OCI-LY1 (cell line): ENCODE measurements around the gene ERCC2.
A peak's percentile ranks its signal among the peaks of the same experiment; 100 is the strongest.
"Not testable (repeated sequence)": the region's sequence is repeated elsewhere in the genome, so short reads cannot be mapped to it uniquely, and the experiment has no call there.

Experiments used
- H2AFZ ChIP-seq: fragments of 200-600 bp; sonication (generic), shearing (Covaris generic); 2 replicates; pipeline ENCODE4 v1.6.0; 2014; ENCODE audit warnings: antibody characterized with exemption, mild to moderate bottlenecking, low read length
- H3F3A ChIP-seq: fragments of 200-600 bp; sonication (generic), shearing (Covaris generic); 2 replicates; pipeline ENCODE4 v1.6.0; 2014; ENCODE audit warnings: mild to moderate bottlenecking, antibody characterized with exemption, low read length, moderate library complexity; ENCODE audit not compliant: insufficient read depth
- H3K27ac ChIP-seq: fragments of 200-600 bp; sonication (generic); 2 replicates; pipeline ENCODE4 v1.5.1; 2014; ENCODE audit warnings: low read length, mixed run types, mild to moderate bottlenecking, low read depth; ENCODE audit not compliant: poor library complexity, severe bottlenecking
- H3K27me3 ChIP-seq: fragments of 200-600 bp; sonication (generic); 2 replicates; pipeline ENCODE4 v1.6.0; 2014; ENCODE audit warnings: antibody characterized with exemption, mild to moderate bottlenecking, low read length, moderate library complexity; ENCODE audit not compliant: insufficient read depth
- H3K36me3 ChIP-seq: fragments of 200-600 bp; sonication (generic); 2 replicates; pipeline ENCODE4 v1.6.1; 2014; ENCODE audit warnings: mild to moderate bottlenecking, antibody characterized with exemption, low read length, moderate library complexity, mixed read lengths; ENCODE audit not compliant: insufficient read depth
- H3K4me1 ChIP-seq: fragments of 200-600 bp; sonication (generic); 2 replicates; pipeline ENCODE4 v1.5.1; 2014; ENCODE audit warnings: mild to moderate bottlenecking, low read length, moderate library complexity; ENCODE audit not compliant: insufficient read depth, severe bottlenecking
- H3K4me2 ChIP-seq: fragments of 200-600 bp; sonication (generic), shearing (Covaris generic); 2 replicates; pipeline ENCODE4 v1.6.1; 2014; ENCODE audit warnings: low read length
- H3K4me3 ChIP-seq: fragments of 200-600 bp; sonication (generic); 2 replicates; pipeline ENCODE4 v1.5.1; 2014; ENCODE audit warnings: low read length, low read depth, mild to moderate bottlenecking, mixed read lengths; ENCODE audit not compliant: poor library complexity, severe bottlenecking
- H3K79me2 ChIP-seq: fragments of 200-600 bp; shearing (Covaris generic); 2 replicates; pipeline ENCODE4 v1.6.1; 2016; ENCODE audit warnings: mixed run types, low read length, mixed read lengths; ENCODE audit not compliant: insufficient read depth
- H3K9ac ChIP-seq: fragments of 200-600 bp; sonication (generic), shearing (Covaris generic); 2 replicates; pipeline ENCODE4 v1.6.1; 2014; ENCODE audit warnings: mild to moderate bottlenecking, low read length, mixed read lengths
- H3K9me2 ChIP-seq: fragments of 200-600 bp; sonication (generic), shearing (Covaris generic); 2 replicates; pipeline ENCODE4 v1.6.1; 2014; ENCODE audit warnings: low read depth, mild to moderate bottlenecking, low read length, mixed read lengths
- H3K9me3 ChIP-seq: fragments of 200-600 bp; shearing (Covaris generic); 2 replicates; pipeline ENCODE4 v1.6.1; 2014; ENCODE audit warnings: low read length, mixed read lengths
- H4K20me1 ChIP-seq: fragments of 200-600 bp; sonication (generic), shearing (Covaris generic); 2 replicates; pipeline ENCODE4 v1.6.0; 2016; ENCODE audit warnings: mild to moderate bottlenecking, low read length; ENCODE audit not compliant: insufficient read depth
- EZH2 ChIP-seq: fragments of 200-600 bp; sonication (generic), shearing (Covaris generic); IDR thresholded peaks from 2 replicates; pipeline ENCODE4 v1.8.0; 2017; ENCODE audit warnings: borderline replicate concordance, mixed run types, mild to moderate bottlenecking, antibody characterized with exemption, low read length, moderate library complexity, mixed read lengths
- TF ChIP-seq, protein P1 (sequence below): fragments of 200-600 bp; sonication (generic), shearing (Covaris generic); IDR thresholded peaks from 2 replicates; pipeline ENCODE4 v1.5.1; 2017; ENCODE audit warnings: mild to moderate bottlenecking, antibody characterized with exemption, low read length, moderate library complexity, mixed read lengths

Gene ERCC2

DNA sequence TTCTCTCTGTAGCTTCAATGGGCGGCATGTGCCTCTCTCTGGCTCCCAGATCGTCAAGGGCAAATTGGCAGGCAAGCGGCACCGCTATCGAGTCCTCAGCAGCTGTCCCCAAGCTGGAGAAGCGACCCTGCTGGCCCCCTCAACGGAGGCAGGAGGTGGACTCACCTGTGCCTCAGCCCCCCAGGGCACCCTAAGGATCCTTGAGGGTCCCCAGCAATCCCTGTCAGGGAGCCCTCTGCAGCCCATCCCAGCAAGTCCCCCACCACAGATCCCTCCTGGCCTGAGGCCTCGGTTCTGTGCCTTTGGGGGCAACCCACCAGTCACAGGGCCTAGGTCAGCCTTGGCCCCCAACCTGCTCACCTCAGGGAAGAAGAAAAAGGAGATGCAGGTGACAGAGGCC is 37.7 kb upstream of the ERCC2 start:
- peak overlapping the region; percentile 68; the same call in 1 of the 2 replicates for H3K4me2 ChIP-seq
- H3F3A ChIP-seq: no peaks in the 10 kb centered on the region
- no peaks in the 10 kb centered on the region for H3K9me2 ChIP-seq
- no peak overlapping the region for H2AFZ ChIP-seq
- TF ChIP-seq, protein P1, sequence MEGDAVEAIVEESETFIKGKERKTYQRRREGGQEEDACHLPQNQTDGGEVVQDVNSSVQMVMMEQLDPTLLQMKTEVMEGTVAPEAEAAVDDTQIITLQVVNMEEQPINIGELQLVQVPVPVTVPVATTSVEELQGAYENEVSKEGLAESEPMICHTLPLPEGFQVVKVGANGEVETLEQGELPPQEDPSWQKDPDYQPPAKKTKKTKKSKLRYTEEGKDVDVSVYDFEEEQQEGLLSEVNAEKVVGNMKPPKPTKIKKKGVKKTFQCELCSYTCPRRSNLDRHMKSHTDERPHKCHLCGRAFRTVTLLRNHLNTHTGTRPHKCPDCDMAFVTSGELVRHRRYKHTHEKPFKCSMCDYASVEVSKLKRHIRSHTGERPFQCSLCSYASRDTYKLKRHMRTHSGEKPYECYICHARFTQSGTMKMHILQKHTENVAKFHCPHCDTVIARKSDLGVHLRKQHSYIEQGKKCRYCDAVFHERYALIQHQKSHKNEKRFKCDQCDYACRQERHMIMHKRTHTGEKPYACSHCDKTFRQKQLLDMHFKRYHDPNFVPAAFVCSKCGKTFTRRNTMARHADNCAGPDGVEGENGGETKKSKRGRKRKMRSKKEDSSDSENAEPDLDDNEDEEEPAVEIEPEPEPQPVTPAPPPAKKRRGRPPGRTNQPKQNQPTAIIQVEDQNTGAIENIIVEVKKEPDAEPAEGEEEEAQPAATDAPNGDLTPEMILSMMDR: no peak
- no peak for TF ChIP-seq EZH2
- H3K27ac ChIP-seq: no peak overlapping the region
- no peak overlapping the region for H3K9ac ChIP-seq
- peak overlapping the region; percentile 84 for H3K4me3 ChIP-seq
- no peaks in the 10 kb centered on the region for H3K9me3 ChIP-seq
- H3K36me3 ChIP-seq: peaks cover 21% of the 10 kb centered on the region
- H3K79me2 ChIP-seq: peaks cover 6% of the 10 kb centered on the region; the same call in 1 of the 2 replicates
- H4K20me1 ChIP-seq: no peaks in the 10 kb centered on the region
- peaks cover 45% of the 10 kb centered on the region for H3K4me1 ChIP-seq
- no peaks in the 10 kb centered on the region for H3K27me3 ChIP-seq

DNA sequence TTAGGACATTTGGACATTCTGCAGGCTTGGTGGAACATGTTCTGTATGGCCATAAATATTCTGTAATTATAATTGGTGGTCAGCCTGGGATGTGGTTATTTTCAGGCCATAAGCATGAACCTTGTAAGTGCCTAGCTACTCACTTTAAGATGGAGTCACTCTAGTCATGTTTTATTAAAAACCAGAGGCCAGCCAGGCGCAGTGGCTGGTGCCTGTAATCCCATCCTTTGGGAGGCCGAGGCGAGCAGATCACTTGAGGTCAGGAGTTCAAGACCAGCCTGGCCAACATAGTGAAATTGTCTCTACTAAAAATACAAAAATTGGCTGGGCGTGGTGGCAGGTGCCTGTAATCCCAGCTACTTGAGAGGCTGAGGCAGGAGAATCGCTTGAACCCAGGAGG is 37.2 kb upstream of the ERCC2 start:
- Histone ChIP-seq H3K36me3 (peaks cover 15% of the 10 kb centered on the region), H3K9ac (peak overlapping the region; percentile 83), H3K4me2 (peak overlapping the region; percentile 68), H3K4me3 (peak overlapping the region; percentile 84), H3K4me1 (peaks cover 51% of the 10 kb centered on the region)
- H3K9me3 ChIP-seq, H3F3A ChIP-seq, H3K9me2 ChIP-seq, H3K27me3 ChIP-seq, H3K27ac ChIP-seq, H4K20me1 ChIP-seq, H2AFZ ChIP-seq, H3K79me2 ChIP-seq: not testable (repeated sequence)

GRCh38 chr19:45407091-45407375 is 36.7 kb upstream of the ERCC2 start:
- peaks cover 11% of the 10 kb centered on the region for H3K36me3 ChIP-seq
- no peaks in the 10 kb centered on the region for H3K9me2 ChIP-seq
- H3F3A ChIP-seq: no peaks in the 10 kb centered on the region
- no peaks in the 10 kb centered on the region for H4K20me1 ChIP-seq
- peak overlapping the region; percentile 83 for H3K9ac ChIP-seq
- peak overlapping the region; percentile 68 for H3K4me2 ChIP-seq
- H3K27ac ChIP-seq: no peak overlapping the region
- H3K4me1 ChIP-seq: peaks cover 55% of the 10 kb centered on the region
- H2AFZ ChIP-seq: no peak overlapping the region
- no peaks in the 10 kb centered on the region for H3K27me3 ChIP-seq
- no peaks in the 10 kb centered on the region for H3K9me3 ChIP-seq
- peaks cover 6% of the 10 kb centered on the region; the same call in 1 of the 2 replicates for H3K79me2 ChIP-seq
- TF ChIP-seq, protein P1: no peak
- no peak for TF ChIP-seq EZH2
- H3K4me3 ChIP-seq: peak overlapping the region; percentile 84

DNA sequence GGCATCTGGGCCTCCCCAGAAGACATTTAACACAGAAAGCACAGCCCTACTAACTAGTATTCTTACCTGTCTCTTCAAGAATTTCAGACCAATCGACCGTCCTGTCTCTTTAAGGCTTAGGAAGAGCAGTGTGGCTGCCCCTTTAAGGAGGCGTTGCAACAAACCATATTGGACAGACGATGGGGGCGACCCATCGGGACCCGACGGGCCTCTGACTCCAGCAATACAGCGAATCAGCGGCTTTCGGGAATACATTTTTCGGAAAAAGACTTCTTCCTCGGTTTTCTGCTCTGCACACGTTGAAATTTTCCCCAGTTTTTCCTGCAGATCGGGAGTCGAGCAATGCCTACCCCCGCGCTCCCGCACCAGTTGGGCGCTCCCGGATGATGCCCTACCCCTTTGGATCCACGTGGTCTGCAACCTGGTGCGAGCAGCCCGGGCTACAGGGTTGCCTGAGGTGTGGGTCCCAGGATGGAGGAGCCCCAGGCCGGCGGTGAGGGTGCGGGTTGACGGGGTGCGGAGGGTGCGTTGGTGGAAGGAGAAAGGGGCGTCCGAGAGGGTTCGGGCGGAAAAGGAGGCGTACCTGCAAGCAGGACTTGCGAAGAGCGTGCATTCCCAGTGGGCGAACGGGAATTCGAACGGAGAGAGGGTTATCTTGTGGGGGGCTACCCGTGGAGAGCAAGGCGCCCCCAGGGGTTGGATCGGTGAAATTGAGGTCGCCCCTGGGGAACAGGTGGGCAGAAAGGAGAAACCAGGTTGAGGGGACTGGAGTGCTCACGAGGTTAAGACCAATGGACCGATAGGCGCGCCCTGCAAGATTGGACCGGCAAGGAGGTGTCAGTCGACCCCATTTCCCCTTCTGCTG is 36.1 kb upstream of the ERCC2 start, which contains the start of gene POLR1G:
TSS of gene POLR1G (plus strand) at position 419 of the 865 bp plus-strand sequence. CDS start at position 472, 53 bp downstream.
- peaks cover 6% of the 10 kb centered on the region; the same call in 1 of the 2 replicates for H3K79me2 ChIP-seq
- peak within 1 kb of the TSS; percentile 79 for H3K27ac ChIP-seq
- no peaks in the 10 kb centered on the region for H3K9me2 ChIP-seq
- H3K4me3 ChIP-seq: peak within 1 kb of the TSS; percentile 84
- H3K9ac ChIP-seq: peak within 1 kb of the TSS; percentile 83
- H3F3A ChIP-seq: no peaks in the 10 kb centered on the region
- H3K9me3 ChIP-seq: no peaks in the 10 kb centered on the region
- H2AFZ ChIP-seq: no peak within 1 kb of the TSS
- H3K4me2 ChIP-seq: peak within 1 kb of the TSS; percentile 68
- H3K4me1 ChIP-seq: peaks cover 55% of the 10 kb centered on the region
- TF ChIP-seq, protein P1: no peak
- no peaks in the 10 kb centered on the region for H4K20me1 ChIP-seq
- H3K36me3 ChIP-seq: peaks cover 11% of the 10 kb centered on the region
- H3K27me3 ChIP-seq: no peaks in the 10 kb centered on the region
